Fibroblast of lung (primary cell): ENCODE results near the gene DNAI2.

Experiments used
- EZH2 ChIP-seq: IDR thresholded peaks from 2 replicates; pipeline ENCODE4 v1.5.1; 2012; ENCODE audit warnings: low read length, control low read depth, mild to moderate bottlenecking; ENCODE audit errors: missing control alignments
- TF ChIP-seq, protein P1 (sequence below), 2 donors: IDR thresholded peaks in 1 of 2; conservative IDR thresholded peaks in 1 of 2; 1 replicate in 1 of 2; 2 replicates in 1 of 2; pipeline ENCODE4 v1.5.1; 2011 to 2012; ENCODE audit warnings: low read length in 2 of 2, control low read depth in 1 of 2, inconsistent platforms in 1 of 2, low read depth in 1 of 2, mild to moderate bottlenecking in 1 of 2

DNA sequence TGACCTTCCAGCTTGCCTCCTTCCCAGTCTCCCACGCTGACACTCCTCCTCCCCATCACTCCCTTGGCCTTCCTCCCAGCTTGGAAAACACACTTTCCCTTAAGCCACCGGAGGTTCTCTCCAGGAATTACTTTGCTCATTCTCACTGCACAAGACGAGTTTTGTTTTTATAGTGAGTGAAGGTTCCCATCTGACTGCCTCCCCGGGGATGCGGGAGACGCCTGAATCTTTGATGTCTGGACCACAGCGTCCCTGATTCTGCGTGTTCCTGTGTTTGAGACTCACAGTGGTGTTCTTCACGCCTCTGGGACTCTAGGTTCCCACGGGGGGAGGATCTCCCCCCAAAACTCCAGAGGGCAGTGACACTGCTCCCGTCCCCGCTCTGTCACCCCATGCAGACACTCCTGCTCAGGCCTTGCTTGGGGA, 2.0 kb downstream of the DNAI2 start:
- TF ChIP-seq, protein P1, sequence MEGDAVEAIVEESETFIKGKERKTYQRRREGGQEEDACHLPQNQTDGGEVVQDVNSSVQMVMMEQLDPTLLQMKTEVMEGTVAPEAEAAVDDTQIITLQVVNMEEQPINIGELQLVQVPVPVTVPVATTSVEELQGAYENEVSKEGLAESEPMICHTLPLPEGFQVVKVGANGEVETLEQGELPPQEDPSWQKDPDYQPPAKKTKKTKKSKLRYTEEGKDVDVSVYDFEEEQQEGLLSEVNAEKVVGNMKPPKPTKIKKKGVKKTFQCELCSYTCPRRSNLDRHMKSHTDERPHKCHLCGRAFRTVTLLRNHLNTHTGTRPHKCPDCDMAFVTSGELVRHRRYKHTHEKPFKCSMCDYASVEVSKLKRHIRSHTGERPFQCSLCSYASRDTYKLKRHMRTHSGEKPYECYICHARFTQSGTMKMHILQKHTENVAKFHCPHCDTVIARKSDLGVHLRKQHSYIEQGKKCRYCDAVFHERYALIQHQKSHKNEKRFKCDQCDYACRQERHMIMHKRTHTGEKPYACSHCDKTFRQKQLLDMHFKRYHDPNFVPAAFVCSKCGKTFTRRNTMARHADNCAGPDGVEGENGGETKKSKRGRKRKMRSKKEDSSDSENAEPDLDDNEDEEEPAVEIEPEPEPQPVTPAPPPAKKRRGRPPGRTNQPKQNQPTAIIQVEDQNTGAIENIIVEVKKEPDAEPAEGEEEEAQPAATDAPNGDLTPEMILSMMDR (conservative IDR thresholded peaks at IDR 0.05 in 1 of 2, IDR thresholded peaks at IDR 0.05 in 1 of 2; ENCODE audit: low read depth in 1 of 2, low read length in 2 of 2): no peak
- no peak for TF ChIP-seq EZH2
